ENCODE data around the gene ECE1.

The ECE1 gene

DNA sequence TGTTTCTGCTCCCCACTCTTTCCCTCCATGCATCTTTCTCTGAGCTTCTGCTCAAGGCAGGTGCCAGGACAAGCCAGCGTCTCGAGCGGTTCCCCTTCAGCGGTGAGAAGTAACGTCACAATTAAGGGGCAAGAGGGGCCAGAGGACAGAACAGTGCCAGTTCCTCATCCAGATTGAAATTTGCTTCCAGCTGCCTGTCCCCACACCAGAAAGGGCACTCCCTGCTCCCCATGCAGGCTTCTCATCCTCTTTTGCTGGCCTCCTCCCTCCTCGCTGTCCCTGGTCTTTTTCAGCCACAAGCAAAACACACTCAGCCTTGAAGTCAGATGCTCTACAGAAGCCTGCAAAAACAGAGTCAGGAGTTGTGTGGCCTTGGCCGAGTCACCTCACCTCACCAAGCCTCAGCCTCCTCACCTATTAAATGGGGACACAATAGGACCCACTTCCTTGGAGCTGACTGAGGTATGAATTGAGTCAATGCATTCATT lies 35.0 kb upstream of the ECE1 start:
- peak in 1 of 2 donors; percentile 55 for DNase-seq

- DNase-seq = peak; percentile 93 to 98
Measured at GRCh38 chr1:21324368-21325141, 34.3 kb upstream of the ECE1 start.

GRCh38 chr1:21323091-21323490 lies 32.8 kb upstream of the ECE1 start:
- DNase-seq = no peak

- DNase-seq = peak in 1 of 2 donors; percentile 39
Measured at GRCh38 chr1:21322681-21323016, 32.4 kb upstream of the ECE1 start.

DNA sequence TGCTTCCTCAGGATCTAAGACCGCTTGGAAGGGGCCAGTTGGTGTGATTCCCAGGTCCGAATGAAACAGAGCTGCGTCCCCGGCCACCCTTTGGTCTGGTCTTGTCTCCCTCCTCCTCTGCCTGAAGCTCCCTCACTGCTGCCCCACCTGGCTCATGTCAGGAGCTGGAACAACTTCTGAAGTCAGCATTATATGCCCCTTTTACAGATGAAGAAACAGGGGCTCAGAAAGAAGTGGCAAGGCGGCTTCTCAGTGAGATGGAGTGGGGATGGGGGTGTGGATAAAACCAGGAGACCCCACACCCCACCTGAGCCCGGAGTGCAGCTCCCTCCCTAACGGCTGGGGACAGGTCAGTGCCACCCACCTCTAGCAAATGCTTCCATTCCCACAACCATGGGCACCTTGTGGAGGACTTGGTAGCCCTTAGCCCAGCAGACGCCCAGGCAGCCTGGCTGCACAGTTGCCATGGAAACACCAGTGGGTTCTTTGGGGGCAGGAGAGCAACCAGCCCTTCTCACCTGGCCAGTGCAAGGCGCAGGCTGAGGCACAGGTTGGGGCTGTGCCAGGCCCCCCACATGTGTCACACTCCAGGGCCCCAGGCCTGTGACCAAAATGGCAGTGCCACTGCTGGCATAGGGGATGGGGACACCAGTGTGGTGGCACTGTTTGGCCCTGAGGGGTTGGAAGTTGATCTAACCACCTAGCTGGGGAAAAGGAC lies 31.9 kb upstream of the ECE1 start:
- DNase-seq = no peak

DNA sequence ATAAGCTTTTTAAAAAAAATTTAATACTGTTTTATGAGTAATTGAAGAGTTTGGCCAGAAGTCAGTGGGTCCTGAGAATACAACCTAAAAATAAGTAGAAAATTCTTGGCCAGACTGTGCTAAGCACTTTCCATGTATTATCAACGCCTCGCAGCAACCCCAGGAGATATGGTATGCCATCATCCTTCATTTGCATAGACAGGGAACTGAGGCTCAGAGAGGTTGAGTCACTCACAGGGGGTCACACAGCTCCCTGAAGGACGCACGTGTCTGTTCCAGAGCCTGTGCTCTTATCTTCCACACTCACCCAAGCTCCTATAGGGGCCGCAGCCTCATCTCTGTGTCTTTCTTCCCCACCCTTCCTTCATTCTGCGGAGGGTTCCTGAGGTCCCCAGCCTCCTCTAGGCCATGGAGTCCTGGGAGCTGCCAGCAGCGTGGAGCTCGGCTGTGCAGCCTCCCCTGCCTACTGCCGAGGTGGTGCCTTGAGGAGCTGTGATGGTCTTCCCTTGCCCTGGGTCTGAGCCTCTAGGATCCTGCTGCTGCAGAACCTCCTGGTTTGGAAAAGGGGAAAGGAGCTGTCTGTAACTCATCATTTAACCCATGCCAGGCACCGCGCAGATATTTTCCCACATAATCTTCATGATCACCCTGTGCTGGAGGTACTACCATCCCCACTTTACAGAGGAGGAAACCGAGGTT lies 30.3 kb upstream of the ECE1 start:
- DNase-seq = no peak

DNA sequence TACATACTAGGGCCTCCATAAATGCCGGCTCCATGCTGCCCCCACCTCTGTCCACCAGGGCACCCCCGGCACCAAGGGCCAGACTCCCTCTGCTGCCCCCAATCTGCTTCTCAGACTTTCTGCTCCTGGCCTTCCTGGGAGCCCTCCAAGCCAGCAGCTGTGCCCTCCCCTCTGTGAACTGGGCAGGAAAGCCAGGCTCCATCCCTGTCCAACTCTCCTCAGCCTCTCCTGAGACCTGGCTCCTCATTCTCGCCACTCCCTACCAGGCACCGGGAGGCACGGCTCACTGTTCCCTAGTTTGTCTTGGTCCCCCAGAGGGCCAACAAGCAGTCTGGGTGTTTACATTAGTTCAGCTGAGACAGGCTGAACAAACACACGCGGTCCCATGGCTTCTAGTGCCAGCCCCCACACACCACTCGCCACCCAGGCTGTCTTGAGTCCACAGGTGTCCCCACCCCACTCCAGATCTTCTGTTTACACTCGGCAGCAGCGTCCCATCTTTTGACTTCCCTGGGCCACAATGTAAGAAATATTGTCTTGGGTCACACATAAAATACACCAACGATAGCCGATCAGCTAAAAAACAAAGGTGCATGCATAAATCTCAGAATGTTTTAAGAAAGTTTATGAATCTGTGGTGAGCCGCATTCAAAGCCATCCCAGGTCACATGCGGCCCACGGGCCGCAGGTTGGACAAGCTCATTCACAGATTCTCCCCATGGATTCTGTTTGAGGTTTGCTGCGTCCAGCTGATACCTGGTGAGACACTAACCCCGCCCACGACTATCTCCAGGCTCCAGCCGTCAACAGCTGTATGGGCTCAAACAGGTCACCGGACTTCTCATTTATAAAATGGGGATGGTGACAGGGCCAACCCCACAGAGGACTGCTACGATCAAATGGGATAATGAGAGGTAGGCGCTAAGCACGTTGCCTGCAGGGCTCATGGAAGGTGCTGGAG lies 29.5 kb upstream of the ECE1 start:
- DNase-seq = no peak

DNA sequence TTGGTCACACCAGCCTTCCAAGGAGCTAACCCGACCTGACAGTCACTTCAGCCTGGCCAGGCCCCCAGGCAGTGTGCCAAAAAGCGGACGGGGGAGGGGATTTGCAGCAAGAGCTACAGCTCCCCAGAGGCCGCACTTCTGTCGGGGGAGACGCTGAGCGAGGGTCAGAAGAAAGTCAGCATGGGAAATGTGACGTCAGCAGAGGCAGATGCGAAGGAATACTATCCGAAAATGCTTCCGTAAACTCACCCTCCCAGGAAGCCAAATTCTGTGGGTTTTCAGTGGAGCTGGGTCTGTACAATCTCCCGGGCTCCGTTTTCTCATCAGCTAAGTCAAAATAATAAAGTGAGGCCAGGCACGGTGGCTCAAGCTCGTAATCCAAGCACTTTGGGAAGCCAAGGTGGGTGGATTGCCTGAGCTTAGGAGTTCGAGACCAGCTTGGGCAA lies 28.5 kb upstream of the ECE1 start:
- no peak for DNase-seq

- DNase-seq = no peak
Measured at GRCh38 chr1:21318057-21318713, 27.9 kb upstream of the ECE1 start.

GRCh38 chr1:21317690-21318043 lies 27.4 kb upstream of the ECE1 start:
- DNase-seq = no peak

DNA sequence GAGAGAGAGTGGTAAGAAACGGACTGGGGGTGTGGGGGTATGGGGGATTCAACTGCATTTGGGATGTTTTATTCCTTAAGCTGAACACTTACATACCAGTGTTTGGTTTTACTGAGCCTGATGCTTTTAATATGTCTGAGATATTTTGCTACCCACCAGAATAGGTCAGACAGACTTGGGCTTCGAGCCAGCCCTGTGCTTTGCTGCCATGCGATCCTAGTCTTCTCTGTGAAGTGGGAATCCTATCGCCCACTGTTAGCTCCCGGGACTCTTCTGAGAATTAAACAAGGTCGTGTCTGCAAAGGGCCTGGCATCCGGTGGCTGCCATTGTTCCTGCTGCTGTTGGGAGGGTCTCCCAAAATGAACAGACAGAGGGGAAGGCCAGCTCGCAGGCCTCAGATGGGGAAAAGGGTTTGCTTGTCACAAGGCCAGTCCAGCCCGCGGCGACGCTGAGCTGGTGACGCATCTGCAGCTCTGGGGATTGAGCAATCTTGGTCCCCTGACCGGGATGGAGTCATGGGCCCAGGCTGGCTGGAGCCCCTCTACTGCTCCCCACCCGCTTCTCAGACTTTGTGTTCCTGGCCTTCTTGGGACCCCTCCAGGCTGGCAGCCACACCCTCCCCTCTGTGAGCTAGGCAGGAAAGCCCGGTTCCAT lies 26.9 kb upstream of the ECE1 start:
- DNase-seq = peak; percentile 83 to 86

DNA sequence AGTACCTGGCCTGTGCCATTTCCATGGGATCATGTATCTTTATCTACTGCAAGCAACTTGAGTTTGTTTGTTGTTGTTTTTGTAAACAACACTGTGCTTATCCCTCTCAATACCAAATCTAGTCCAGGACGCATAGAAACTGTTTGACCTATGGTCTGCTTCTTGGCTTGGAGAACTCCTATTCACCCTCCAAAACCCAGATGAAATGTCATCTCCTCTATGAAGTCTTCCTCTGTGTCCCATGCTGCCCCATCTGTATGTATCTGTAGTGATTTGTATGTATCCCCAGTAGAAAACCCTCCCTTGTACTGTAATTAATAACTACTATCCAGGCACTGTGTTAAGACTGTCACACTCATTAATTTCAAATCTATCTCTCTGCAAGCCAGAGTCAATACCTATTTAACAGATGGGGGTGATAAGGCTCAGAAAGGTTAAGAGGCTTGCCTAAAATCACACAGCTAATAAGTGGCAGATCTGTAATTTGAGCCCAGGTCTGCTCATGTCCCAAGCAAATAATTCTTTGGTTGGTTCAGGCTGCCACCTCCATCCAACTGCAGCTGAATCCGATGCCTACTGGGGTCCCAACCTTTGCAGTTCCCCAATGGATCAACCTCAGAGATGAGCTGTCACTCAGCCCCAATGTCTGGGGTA lies 24.6 kb upstream of the ECE1 start:
- DNase-seq = no peak

DNA sequence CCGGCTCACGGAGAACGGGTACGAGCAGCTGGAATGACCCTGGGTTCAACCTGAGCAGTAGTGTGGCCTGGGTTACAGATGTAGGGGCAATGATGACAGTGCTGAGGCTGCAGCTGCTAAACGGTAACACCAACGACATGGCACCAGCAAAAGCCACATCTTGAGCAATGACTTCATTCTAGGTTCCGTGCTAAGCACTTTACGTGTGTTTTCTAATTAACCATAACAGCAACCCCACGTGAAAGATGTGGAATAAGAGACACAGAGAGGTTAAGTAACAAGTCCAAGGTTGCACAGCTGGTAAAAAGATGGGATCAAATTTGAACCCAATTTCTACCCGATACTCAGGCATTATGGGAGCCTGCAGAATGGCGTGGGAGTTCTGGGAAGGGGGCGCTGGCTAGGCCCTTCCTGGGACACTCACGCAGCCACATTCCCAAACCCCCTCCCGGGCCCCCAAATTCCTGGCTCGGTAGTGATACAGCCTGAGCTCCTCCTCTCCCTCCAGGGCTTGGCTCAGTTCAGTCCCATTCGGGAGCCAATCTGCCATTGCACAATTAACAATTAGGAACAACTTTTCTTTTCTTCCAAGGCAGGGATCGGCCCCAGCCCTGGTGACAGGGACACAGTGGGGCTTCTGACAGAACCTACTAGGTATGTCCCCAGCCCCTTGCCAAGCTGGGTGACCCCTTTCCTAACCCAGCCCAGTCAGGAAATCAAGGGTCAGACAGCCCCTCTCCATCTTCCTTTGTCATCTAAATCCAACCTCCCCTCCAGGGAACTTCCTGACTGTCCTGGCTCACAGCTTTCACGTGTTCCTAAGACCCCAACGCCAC lies 23.8 kb upstream of the ECE1 start:
- DNase-seq = no peak

GRCh38 chr1:21313203-21313885 lies 23.1 kb upstream of the ECE1 start:
- DNase-seq = no peak

- DNase-seq = no peak
Measured at GRCh38 chr1:21312407-21312992, 22.2 kb upstream of the ECE1 start.

DNA sequence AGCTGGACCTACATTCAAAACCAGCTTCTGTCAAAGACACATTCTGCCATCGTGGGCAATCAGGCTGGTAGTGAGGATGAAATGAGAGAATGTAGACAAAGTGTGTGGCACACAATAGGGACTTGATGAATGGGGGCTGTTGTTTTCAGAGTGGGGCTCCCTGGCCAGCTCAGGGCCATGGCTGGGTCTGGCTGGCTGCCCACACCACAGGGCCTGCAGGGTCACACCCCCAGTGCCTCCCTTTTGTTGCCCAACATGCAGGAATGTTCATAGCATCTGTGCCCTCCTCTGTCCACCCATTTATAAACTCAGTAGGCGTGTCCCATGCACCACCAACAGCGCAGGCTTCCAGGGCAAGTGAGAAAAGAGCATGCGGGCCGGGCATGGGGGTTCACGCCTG lies 20.8 kb upstream of the ECE1 start:
- no peak for DNase-seq

DNA sequence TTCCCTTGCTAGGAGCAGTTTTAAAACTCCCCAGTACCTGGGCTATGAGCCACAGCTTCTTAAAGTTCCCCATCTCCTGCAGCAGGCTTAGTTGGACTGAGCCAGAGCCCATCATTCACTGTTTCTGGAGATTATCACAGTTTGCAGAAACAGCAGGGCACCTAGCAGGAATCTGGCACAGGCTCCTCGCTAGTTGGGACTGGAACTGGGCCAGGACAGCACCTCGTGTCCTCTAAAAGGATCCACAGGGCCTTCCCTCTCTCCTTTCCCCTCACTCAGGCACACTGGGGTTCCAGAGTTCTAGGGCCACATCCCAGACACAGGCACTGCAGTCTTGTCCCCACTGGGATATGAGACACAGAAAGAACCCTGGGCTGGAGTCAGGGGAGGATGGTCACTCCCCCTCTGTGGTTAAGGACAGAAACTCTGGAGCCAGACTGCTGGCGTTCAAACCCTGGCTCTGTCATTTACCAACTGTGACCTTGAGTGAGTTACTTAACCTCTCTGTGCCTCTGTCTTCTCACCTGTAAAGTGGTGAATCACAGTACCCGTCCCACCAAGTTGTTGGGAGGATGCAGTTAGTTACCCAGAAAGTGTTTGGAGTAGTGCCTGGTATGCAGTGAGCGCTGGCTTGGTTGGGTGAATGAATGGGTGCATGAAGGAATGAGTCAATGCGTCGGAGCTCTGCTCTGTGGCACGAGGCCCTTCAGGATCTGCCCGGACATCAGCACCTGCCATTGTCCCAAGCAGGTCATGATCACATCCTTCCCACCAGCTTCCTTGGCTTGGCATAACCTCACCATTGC lies 18.8 kb upstream of the ECE1 start:
- DNase-seq = no peak

GRCh38 chr1:21308330-21308729 lies 18.1 kb upstream of the ECE1 start:
- no peak for DNase-seq
